Spleen (tissue), 7 donors: ENCODE results near the gene PCBD2.

ENCODE experiments used
- CTCF ChIP-seq, 11 experiments: fragments of 200-600 bp in 7 of 11; fragments of 450-650 bp in 4 of 11; sonication (generic) in 4 of 11; IDR thresholded peaks in 8 of 11; conservative IDR thresholded peaks in 3 of 11; 1 replicate in 7 of 11; 2 replicates in 4 of 11; pipeline versions ENCODE4 v1.4.0 to v1.8.0; 2016 to 2021; ENCODE audit warnings: antibody characterized with exemption in 11 of 11, inconsistent platforms in 4 of 11, mild to moderate bottlenecking in 1 of 11
- POLR2A ChIP-seq, 3 donors: fragments of 450-650 bp; IDR thresholded peaks; one replicate each; pipeline ENCODE4 v1.5.1; 2017; ENCODE audit warnings: antibody characterized with exemption in 3 of 3, mild to moderate bottlenecking in 1 of 3
- donor health status: DM: no; HTN: no; CAD: no; lungs with moderate emphysema.
- donor health status: DM: no; HTN: no; CAD: no.
- donor health status: DM: no; HTN: no; CAD: no.

GRCh38 chr5:134889335-134889734, 15.6 kb upstream of the PCBD2 start:
- TF ChIP-seq CTCF (IDR thresholded peaks at IDR 0.05 in 8 of 11, conservative IDR thresholded peaks at IDR 0.05 in 3 of 11) = no peak
- no peak for TF ChIP-seq POLR2A (IDR thresholded peaks at IDR 0.05)
